OCI-LY1 (cell line): Measurements from ENCODE around the gene TXNRD2.

ENCODE experiments used
- H2AFZ ChIP-seq: fragments of 200-600 bp; sonication (generic), shearing (Covaris generic); 2 replicates; pipeline ENCODE4 v1.6.0; 2014; ENCODE audit warnings: antibody characterized with exemption, mild to moderate bottlenecking, low read length
- H3F3A ChIP-seq: fragments of 200-600 bp; sonication (generic), shearing (Covaris generic); 2 replicates; pipeline ENCODE4 v1.6.0; 2014; ENCODE audit warnings: mild to moderate bottlenecking, antibody characterized with exemption, low read length, moderate library complexity; ENCODE audit not compliant: insufficient read depth
- H3K27ac ChIP-seq: fragments of 200-600 bp; sonication (generic); 2 replicates; pipeline ENCODE4 v1.5.1; 2014; ENCODE audit warnings: low read length, mixed run types, mild to moderate bottlenecking, low read depth; ENCODE audit not compliant: poor library complexity, severe bottlenecking
- H3K27me3 ChIP-seq: fragments of 200-600 bp; sonication (generic); 2 replicates; pipeline ENCODE4 v1.6.0; 2014; ENCODE audit warnings: antibody characterized with exemption, mild to moderate bottlenecking, low read length, moderate library complexity; ENCODE audit not compliant: insufficient read depth
- H3K36me3 ChIP-seq: fragments of 200-600 bp; sonication (generic); 2 replicates; pipeline ENCODE4 v1.6.1; 2014; ENCODE audit warnings: mild to moderate bottlenecking, antibody characterized with exemption, low read length, moderate library complexity, mixed read lengths; ENCODE audit not compliant: insufficient read depth
- H3K4me1 ChIP-seq: fragments of 200-600 bp; sonication (generic); 2 replicates; pipeline ENCODE4 v1.5.1; 2014; ENCODE audit warnings: mild to moderate bottlenecking, low read length, moderate library complexity; ENCODE audit not compliant: insufficient read depth, severe bottlenecking
- H3K4me2 ChIP-seq: fragments of 200-600 bp; sonication (generic), shearing (Covaris generic); 2 replicates; pipeline ENCODE4 v1.6.1; 2014; ENCODE audit warnings: low read length
- H3K4me3 ChIP-seq: fragments of 200-600 bp; sonication (generic); 2 replicates; pipeline ENCODE4 v1.5.1; 2014; ENCODE audit warnings: low read length, low read depth, mild to moderate bottlenecking, mixed read lengths; ENCODE audit not compliant: poor library complexity, severe bottlenecking
- H3K79me2 ChIP-seq: fragments of 200-600 bp; shearing (Covaris generic); 2 replicates; pipeline ENCODE4 v1.6.1; 2016; ENCODE audit warnings: mixed run types, low read length, mixed read lengths; ENCODE audit not compliant: insufficient read depth
- H3K9ac ChIP-seq: fragments of 200-600 bp; sonication (generic), shearing (Covaris generic); 2 replicates; pipeline ENCODE4 v1.6.1; 2014; ENCODE audit warnings: mild to moderate bottlenecking, low read length, mixed read lengths
- H3K9me2 ChIP-seq: fragments of 200-600 bp; sonication (generic), shearing (Covaris generic); 2 replicates; pipeline ENCODE4 v1.6.1; 2014; ENCODE audit warnings: low read depth, mild to moderate bottlenecking, low read length, mixed read lengths
- H3K9me3 ChIP-seq: fragments of 200-600 bp; shearing (Covaris generic); 2 replicates; pipeline ENCODE4 v1.6.1; 2014; ENCODE audit warnings: low read length, mixed read lengths
- H4K20me1 ChIP-seq: fragments of 200-600 bp; sonication (generic), shearing (Covaris generic); 2 replicates; pipeline ENCODE4 v1.6.0; 2016; ENCODE audit warnings: mild to moderate bottlenecking, low read length; ENCODE audit not compliant: insufficient read depth
- EZH2 ChIP-seq: fragments of 200-600 bp; sonication (generic), shearing (Covaris generic); IDR thresholded peaks from 2 replicates; pipeline ENCODE4 v1.8.0; 2017; ENCODE audit warnings: borderline replicate concordance, mixed run types, mild to moderate bottlenecking, antibody characterized with exemption, low read length, moderate library complexity, mixed read lengths
- TF ChIP-seq, protein P1 (sequence below): fragments of 200-600 bp; sonication (generic), shearing (Covaris generic); IDR thresholded peaks from 2 replicates; pipeline ENCODE4 v1.5.1; 2017; ENCODE audit warnings: mild to moderate bottlenecking, antibody characterized with exemption, low read length, moderate library complexity, mixed read lengths

Gene TXNRD2

DNA sequence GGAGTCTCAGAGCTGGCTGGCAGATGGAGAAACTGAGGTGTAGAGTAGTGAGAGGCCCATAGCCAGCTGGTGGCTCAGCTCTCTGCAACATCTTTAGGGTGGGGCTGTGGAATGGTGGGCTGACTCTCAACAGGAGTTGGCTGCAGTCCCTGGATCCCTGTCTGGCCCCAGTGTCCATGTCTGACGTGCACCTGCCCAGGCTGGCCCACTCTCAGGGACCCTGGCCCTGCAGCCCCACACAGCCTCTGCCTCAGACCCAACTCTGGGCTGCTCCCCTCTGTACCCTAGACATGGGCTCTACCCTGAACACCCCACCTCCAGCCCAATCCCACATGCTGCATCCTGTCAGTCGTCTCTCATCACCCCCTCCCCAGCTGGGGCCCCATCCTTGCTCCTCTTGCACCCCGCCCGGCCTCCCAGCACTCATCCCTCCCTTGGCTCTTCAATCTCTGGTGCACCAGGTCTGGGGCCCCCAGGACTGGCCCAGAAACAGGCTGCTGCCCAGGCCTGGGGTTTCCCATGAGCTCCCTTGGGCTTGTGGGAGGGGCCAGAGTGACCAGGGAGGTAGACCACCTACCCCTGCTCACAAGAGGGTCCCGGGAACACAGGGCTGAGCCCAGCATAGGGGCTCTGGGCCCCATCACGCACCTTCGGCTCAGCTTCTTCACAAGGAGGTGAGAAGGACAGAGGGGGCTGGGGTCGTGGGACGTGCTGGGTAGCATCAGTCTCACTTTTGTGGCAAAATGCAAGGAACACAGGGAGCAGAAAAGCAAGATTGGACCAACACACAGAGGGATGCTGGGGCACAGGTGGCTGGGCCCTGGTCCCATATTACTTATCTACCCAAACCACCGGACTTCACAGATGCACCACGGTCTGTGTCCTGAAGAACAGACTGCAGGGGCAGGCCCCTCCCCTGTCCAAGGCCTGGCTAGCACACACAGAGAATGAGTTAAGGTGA lies 43.5 kb upstream of the TXNRD2 start:
- Histone ChIP-seq H3K9ac (no peak overlapping the region), H3K4me3 (no peak overlapping the region), H3K27ac (no peak overlapping the region), H3K27me3 (no peaks in the 10 kb centered on the region), H3K36me3 (no peaks in the 10 kb centered on the region), H3K4me1 (peaks cover 8% of the 10 kb centered on the region), H3K4me2 (no peak overlapping the region), H3F3A (no peaks in the 10 kb centered on the region), H3K9me2 (no peaks in the 10 kb centered on the region), H4K20me1 (no peaks in the 10 kb centered on the region), H3K79me2 (no peaks in the 10 kb centered on the region), H3K9me3 (no peaks in the 10 kb centered on the region), H2AFZ (no peak overlapping the region)
- TF ChIP-seq, protein P1, sequence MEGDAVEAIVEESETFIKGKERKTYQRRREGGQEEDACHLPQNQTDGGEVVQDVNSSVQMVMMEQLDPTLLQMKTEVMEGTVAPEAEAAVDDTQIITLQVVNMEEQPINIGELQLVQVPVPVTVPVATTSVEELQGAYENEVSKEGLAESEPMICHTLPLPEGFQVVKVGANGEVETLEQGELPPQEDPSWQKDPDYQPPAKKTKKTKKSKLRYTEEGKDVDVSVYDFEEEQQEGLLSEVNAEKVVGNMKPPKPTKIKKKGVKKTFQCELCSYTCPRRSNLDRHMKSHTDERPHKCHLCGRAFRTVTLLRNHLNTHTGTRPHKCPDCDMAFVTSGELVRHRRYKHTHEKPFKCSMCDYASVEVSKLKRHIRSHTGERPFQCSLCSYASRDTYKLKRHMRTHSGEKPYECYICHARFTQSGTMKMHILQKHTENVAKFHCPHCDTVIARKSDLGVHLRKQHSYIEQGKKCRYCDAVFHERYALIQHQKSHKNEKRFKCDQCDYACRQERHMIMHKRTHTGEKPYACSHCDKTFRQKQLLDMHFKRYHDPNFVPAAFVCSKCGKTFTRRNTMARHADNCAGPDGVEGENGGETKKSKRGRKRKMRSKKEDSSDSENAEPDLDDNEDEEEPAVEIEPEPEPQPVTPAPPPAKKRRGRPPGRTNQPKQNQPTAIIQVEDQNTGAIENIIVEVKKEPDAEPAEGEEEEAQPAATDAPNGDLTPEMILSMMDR, result no peak
- no peak for TF ChIP-seq EZH2

DNA sequence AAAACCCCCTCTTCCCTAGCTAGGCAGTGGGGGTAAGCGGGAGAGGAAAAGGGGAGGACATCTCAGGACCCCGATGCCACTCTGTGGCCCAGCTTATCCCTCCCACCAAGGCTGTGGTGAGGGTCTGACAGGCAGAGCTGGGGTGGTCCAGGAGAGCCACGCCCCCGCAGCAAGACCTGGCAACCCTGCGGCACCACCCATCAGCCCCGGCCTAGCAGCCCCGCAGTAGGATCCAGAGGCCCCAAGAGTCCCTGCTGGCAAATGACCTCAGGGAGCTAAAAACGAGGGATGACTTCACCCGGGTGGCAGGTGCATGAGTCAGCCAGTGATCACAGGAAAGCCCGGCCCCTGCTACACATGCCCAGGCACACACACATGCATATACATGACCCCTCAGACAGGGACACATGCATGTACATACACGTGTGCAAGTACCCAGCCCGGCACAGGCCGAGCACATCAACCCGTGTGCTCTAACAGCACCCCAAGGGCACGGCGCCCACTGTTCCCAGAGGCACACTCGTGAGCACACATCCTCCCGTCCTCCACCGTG lies 42.7 kb upstream of the TXNRD2 start:
- Histone ChIP-seq H3K36me3 (no peaks in the 10 kb centered on the region), H4K20me1 (no peaks in the 10 kb centered on the region), H3K27me3 (no peaks in the 10 kb centered on the region), H3K4me3 (no peak overlapping the region), H3K9ac (no peak overlapping the region), H3K4me2 (no peak overlapping the region), H3F3A (no peaks in the 10 kb centered on the region), H3K4me1 (peaks cover 8% of the 10 kb centered on the region), H2AFZ (no peak overlapping the region), H3K79me2 (no peaks in the 10 kb centered on the region), H3K27ac (no peak overlapping the region), H3K9me2 (no peaks in the 10 kb centered on the region), H3K9me3 (no peaks in the 10 kb centered on the region)
- no peak for TF ChIP-seq EZH2
- TF ChIP-seq, protein P1, result no peak

DNA sequence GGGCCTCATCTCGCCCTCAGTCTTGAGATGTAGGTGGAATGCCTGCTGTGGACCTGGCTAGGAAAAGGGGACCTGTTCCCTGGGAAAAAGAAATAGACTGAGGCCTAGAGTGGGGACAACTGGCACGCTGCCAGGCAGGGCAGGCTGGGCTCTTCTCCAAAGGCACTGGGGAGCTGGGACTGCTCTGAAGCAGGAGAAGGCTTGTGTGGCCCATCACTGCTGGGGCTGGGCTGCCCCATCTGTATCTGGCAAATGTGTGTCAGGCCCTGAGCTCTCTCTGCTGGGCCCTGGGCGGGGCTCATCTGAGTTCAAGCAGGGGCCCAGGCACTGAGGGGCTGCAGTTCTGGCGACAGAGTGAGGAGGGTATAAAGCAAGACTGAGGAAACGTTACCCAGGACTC lies 42.1 kb upstream of the TXNRD2 start:
- Histone ChIP-seq H3K4me1 (peaks cover 8% of the 10 kb centered on the region), H2AFZ (no peak overlapping the region), H3K4me2 (no peak overlapping the region), H4K20me1 (no peaks in the 10 kb centered on the region), H3K9me2 (no peaks in the 10 kb centered on the region), H3K9ac (no peak overlapping the region), H3F3A (no peaks in the 10 kb centered on the region), H3K27ac (no peak overlapping the region), H3K9me3 (no peaks in the 10 kb centered on the region), H3K79me2 (no peaks in the 10 kb centered on the region), H3K27me3 (no peaks in the 10 kb centered on the region), H3K36me3 (no peaks in the 10 kb centered on the region), H3K4me3 (no peak overlapping the region)
- TF ChIP-seq, protein P1, result no peak
- TF ChIP-seq EZH2, result no peak
